ENCODE measurements around the gene MVD. TPM values are rescaled to one million over a fixed set of nuclear protein-coding genes. Genes with fewer than 3 reads are reported as not detected.

MVD gene
- total and polyA plus RNA-seq, 2 of the 13 experiments (the other 11 are each of a cell fraction or from before 2014, with no cell fraction given): 28.1 to 187 TPM

GRCh38 chr16:88685156-88686061 is 22.5 kb upstream of the MVD start (continued):
- no peak; the same call in 1 of the 2 replicates for TF ChIP-seq HMGXB3 (CRISPR knock-in tag; IDR thresholded peaks at IDR 0.05; ENCODE audit: borderline replicate concordance)
- no peak for TF ChIP-seq ZNF547 (CRISPR knock-in tag; IDR thresholded peaks at IDR 0.05)
- TF ChIP-seq FLYWCH1 (CRISPR knock-in tag; IDR thresholded peaks at IDR 0.05): 0 out of 2 replicates have a peak, but pooled peaks have one; percentile 50
- peak; percentile 78; the same call in 1 of the 2 replicates for TF ChIP-seq EZH2 (conservative IDR thresholded peaks at IDR 0.05; ENCODE audit: low read depth, low read length)
- TF ChIP-seq ZNF556 (CRISPR knock-in tag; IDR thresholded peaks at IDR 0.05; ENCODE audit: borderline replicate concordance): peak; percentile 38; the same call in 1 of the 2 replicates
- TF ChIP-seq ZBTB8A (CRISPR knock-in tag; IDR thresholded peaks at IDR 0.05; ENCODE audit: borderline replicate concordance, low read depth): no peak
- 0 out of 2 replicates have a peak, but pooled peaks have one; percentile 5 for TF ChIP-seq MNT (IDR thresholded peaks at IDR 0.05)
- TF ChIP-seq SRF (IDR thresholded peaks at IDR 0.05; ENCODE audit: low read depth, low read length): no peak
- no peak for TF ChIP-seq NFE2L1 (CRISPR knock-in tag; IDR thresholded peaks at IDR 0.05; ENCODE audit: borderline replicate concordance)
- peak; percentile 66 for TF ChIP-seq PATZ1 (CRISPR knock-in tag; IDR thresholded peaks at IDR 0.05)
- no peak for TF ChIP-seq HNRNPLL (IDR thresholded peaks at IDR 0.05; ENCODE audit: low read depth, low read length, poor library complexity, severe bottlenecking)
- no peak for TF ChIP-seq ZUFSP (CRISPR knock-in tag; IDR thresholded peaks at IDR 0.05; ENCODE audit: borderline replicate concordance)
- TF ChIP-seq FOXP4 (CRISPR knock-in tag; IDR thresholded peaks at IDR 0.05): no peak
- 0 out of 2 replicates have a peak, but pooled peaks have one; percentile 35 for TF ChIP-seq ARID2 (CRISPR knock-in tag; IDR thresholded peaks at IDR 0.05; ENCODE audit: borderline replicate concordance)
- no peak for TF ChIP-seq ZNF20 (CRISPR knock-in tag; IDR thresholded peaks at IDR 0.05)

Data from HepG2 (cell line).